SK-N-SH treated with all-trans-retinoic acid at 6 μM for 48 hours (cell line): ENCODE measurements around the gene PSMD3.

Experiments used
- ZFP3 ChIP-seq: fragments of 250-450 bp; sonication (Bioruptor Pico); IDR thresholded peaks from 2 replicates; pipeline ENCODE4 v1.5.0; 2020; ENCODE audit warnings: mild to moderate bottlenecking, moderate library complexity
- TF ChIP-seq, protein P1 (sequence below): fragments of 250-450 bp; sonication (Bioruptor Pico); IDR thresholded peaks from 2 replicates; pipeline ENCODE4 v1.8.0; 2020; ENCODE audit warnings: mild to moderate bottlenecking, moderate library complexity, borderline replicate concordance
- TF ChIP-seq, protein P2 (sequence below): fragments of 250-450 bp; sonication (Bioruptor Pico); IDR thresholded peaks from 2 replicates; pipeline ENCODE4 v1.8.0; 2021; ENCODE audit warnings: low read depth, mild to moderate bottlenecking, moderate library complexity, borderline replicate concordance

DNA sequence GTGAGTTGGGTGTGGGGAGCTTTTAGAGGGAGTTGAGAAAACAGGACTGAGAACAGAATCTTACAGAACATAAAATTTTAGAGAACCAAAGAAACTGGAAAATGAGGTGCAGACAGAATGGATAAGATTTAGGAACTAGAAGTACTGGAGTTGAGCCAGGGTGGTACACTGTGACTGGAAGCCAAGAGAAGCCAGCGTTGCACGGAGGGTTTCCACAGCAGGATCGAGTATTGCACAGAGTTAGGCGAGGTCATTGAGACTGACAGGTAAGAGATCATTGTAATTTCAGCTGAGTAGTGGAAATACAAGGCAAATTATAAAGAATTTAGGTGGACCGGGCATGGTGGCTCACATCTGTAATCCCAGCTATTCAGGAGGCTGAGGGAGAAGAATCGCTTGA, 11.2 kb upstream of the PSMD3 start:
- TF ChIP-seq, protein P1, sequence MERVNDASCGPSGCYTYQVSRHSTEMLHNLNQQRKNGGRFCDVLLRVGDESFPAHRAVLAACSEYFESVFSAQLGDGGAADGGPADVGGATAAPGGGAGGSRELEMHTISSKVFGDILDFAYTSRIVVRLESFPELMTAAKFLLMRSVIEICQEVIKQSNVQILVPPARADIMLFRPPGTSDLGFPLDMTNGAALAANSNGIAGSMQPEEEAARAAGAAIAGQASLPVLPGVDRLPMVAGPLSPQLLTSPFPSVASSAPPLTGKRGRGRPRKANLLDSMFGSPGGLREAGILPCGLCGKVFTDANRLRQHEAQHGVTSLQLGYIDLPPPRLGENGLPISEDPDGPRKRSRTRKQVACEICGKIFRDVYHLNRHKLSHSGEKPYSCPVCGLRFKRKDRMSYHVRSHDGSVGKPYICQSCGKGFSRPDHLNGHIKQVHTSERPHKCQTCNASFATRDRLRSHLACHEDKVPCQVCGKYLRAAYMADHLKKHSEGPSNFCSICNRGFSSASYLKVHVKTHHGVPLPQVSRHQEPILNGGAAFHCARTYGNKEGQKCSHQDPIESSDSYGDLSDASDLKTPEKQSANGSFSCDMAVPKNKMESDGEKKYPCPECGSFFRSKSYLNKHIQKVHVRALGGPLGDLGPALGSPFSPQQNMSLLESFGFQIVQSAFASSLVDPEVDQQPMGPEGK (CRISPR knock-in tag): no peak
- TF ChIP-seq, protein P2, sequence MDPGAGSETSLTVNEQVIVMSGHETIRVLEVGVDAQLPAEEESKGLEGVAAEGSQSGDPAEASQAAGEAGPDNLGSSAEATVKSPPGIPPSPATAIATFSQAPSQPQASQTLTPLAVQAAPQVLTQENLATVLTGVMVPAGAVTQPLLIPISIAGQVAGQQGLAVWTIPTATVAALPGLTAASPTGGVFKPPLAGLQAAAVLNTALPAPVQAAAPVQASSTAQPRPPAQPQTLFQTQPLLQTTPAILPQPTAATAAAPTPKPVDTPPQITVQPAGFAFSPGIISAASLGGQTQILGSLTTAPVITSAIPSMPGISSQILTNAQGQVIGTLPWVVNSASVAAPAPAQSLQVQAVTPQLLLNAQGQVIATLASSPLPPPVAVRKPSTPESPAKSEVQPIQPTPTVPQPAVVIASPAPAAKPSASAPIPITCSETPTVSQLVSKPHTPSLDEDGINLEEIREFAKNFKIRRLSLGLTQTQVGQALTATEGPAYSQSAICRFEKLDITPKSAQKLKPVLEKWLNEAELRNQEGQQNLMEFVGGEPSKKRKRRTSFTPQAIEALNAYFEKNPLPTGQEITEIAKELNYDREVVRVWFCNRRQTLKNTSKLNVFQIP (CRISPR knock-in tag): no peak
- no peak for TF ChIP-seq ZFP3 (CRISPR knock-in tag)
